B cell (primary cell): Measurements from ENCODE around the gene ZNF462.

ENCODE experiments used
- CTCF ChIP-seq: fragments of 200-600 bp; IDR thresholded peaks from one replicate; pipeline ENCODE4 v1.8.0; 2022; ENCODE audit warnings: antibody characterized with exemption, mild to moderate bottlenecking
- EZH2 ChIP-seq: IDR thresholded peaks from 2 replicates; pipeline ENCODE4 v1.6.1; 2012; ENCODE audit warnings: borderline replicate concordance, low read depth, mild to moderate bottlenecking, moderate library complexity, low read length; ENCODE audit not compliant: insufficient read depth, poor library complexity, severe bottlenecking

- TF ChIP-seq CTCF: no peak
- no peak for TF ChIP-seq EZH2
Measured at GRCh38 chr9:106953174-106953573, 90.2 kb downstream of the ZNF462 start.
